Skin of body (tissue), 2 donors: ENCODE results near the gene TULP4. TPM values are rescaled to one million over a fixed set of nuclear protein-coding genes. Genes with fewer than 3 reads are reported as not detected.

Experiments
- DNase-seq: peaks from one replicate; lab custom pipeline; 2025; lab: John Stamatoyannopoulos, UW
- total RNA-seq: library from RNA; depleted of rRNA; stranded (reverse); fragments of >200 nt; gene quantifications from one replicate; pipeline ENCODE4 v1.2.3, GENCODE V29; 2014

Gene TULP4
- total RNA-seq, 1 donor from 2014 or later = 135 TPM

DNA sequence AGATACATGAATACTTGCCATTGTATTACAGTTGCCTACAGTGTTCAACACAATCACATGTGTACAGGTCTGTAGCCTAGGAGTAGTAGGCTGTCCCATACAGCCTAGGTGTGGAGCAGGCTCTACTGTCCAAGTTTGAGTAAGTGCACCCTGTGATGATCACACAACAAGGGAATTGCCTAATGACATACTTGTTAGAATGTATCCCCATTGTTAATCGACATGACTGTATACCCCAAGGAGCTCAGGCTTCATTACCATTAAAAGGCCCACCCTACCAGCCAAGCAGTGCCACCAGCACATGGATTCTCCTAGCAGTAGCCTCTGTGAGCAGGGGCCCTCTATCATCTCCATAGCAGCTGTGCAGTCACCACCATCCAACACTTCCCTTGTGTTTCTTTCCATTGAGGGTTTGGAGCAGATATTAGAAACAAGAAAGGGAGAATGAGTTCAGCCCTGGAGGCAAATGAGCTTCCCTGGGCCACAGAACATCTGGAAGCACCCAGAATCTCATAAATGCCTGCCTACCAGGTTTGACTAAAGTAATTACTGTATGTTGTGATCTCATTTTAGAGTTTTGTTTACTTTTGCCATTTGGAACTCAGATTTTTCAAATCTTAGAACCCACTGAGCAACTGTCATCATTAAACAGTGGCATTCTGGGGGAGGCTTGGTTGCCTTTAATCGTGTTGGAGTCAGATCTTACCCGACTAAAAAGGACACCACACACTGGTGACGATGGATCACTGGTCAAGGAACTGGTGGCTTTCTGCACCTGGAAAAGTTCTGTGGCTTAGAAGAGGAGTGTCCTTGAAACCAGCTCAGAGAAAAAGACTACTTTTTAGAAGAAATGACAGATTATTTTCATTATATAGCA is 104.9 kb downstream of the TULP4 start:
- no peak for DNase-seq

DNA sequence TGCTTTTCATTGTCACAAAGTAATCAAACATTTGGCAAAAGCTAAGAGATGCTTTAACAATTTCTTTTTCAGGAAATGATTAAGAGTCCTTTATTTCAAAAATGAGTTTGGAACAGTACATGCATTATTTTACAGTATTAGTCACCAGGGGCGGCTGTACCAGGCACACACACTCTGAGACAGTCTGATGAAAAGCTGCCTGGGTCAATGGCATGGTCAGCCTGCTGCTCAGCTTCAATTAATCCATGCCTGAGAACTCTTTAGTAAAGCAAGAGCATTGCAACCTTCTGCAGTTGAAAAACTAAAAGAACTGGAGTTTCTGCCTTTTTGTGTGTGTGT is 105.5 kb downstream of the TULP4 start:
- no peak for DNase-seq

DNA sequence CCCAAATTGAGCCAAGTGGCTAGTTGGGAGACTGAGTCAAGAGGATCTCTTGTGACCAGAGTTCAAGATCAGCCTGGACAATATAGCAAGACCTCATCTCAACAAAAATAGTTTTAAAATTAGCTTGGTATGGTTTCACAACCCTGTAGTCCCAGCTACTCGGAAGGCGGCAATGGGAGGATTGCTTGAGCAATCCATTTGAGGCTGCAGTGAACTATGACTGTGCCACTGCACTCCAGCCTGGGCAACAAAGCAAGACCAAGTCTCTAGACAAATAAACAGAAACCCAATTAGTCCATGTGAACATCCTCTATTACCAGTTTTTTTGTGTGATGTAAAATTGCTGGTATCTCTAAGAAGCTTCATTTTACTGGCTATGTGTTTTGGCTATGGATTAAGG is 106.2 kb downstream of the TULP4 start:
- no peak for DNase-seq

GRCh38 chr6:158419339-158419909 is 107.2 kb downstream of the TULP4 start:
- DNase-seq = no peak

DNA sequence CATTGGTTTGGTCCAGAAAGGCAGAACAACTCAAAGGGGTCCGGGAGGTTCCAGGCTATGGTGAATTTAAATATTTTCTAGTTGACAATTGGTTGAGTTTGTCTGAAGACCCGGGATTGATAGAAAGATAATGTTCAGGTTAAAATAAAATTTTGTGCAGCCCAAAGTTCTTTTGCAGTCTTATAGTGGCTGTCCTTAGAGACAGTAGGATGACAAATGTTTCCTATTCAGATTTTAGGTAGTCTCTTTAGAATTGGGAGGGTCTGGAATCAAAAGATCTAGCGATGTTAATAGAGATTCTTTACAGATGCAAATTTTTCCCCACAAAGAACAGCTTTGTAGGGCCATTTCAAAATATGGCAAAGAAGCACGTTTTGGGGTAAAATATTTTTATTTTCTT is 109.1 kb downstream of the TULP4 start:
- no peak for DNase-seq

DNA sequence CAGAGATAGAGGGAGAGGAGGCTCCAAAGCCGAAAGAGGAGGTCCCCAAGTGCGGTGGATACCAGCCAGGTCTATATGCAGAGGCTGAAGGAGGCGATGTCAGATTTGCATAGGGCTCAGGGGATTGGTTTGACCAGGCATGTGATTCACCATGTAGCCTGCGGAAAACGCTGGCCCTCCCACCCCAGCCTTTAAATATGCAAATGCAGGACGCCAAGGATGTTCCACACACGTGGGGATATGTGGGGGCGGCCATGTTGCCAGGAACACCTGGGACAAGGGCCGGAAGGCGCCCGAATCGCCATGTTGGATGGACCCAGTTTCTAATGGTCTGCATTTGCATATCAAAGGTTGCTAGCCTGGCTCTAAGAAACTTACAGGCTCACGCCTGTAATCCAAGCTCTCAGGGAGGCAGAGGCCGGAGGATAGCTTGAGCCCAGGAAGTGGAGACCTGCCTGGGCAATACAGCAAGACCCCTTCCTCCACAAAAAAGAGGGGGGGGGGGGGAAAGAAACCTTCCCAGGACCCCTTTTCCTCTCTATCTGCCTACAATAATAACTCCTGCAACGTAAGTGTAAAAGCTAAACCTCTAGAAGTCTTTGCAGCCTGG is 110.5 kb downstream of the TULP4 start:
- no peak for DNase-seq

GRCh38 chr6:158431036-158431435 is 118.8 kb downstream of the TULP4 start:
- DNase-seq = no peak

- no peak for DNase-seq
Observed at GRCh38 chr6:158431560-158431959, 119.3 kb downstream of the TULP4 start.

GRCh38 chr6:158437571-158437970 is 125.3 kb downstream of the TULP4 start:
- DNase-seq = no peak

DNA sequence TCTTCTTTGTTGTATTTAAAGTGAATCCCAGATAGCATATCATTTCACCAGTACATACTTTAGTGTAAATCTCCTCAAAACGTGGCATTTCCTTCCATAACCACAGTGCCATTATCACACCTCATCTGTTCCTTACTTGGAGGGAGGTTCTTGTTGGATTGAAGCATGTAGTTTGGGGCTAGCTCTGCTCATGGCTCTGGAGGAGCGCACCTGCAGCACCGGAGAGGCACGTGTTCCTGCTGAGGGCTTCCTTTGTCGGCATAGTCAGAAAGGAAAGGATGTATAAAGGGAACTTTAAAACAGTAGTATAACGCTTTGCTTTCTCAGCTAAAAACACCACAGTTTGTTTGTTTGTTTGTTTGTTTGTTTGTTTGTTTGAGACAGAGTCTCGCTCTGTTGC is 126.0 kb downstream of the TULP4 start:
- no peak for DNase-seq

- DNase-seq = no peak
Observed at GRCh38 chr6:158439255-158439654, 127.0 kb downstream of the TULP4 start.

GRCh38 chr6:158441716-158442215 is 129.5 kb downstream of the TULP4 start:
- DNase-seq = peak; percentile 23

DNA sequence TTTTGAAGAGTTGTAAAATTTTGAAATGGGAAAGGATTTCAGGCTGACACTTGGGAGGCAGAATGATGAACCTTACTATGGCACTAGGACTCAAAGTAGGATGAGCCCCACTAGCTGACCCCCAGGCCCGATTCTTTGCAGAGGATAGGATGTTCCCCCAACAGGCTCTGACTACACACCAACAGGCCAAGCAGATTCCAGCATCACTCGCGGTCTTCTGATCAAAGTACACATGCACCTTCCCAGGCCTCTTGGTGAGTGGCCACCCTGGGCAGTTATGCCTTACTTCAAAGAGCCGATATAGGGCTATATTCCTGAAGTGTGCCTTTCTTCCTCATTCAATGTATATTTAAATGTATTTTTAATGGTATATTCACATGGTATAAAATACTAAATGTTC is 130.0 kb downstream of the TULP4 start:
- no peak for DNase-seq

DNA sequence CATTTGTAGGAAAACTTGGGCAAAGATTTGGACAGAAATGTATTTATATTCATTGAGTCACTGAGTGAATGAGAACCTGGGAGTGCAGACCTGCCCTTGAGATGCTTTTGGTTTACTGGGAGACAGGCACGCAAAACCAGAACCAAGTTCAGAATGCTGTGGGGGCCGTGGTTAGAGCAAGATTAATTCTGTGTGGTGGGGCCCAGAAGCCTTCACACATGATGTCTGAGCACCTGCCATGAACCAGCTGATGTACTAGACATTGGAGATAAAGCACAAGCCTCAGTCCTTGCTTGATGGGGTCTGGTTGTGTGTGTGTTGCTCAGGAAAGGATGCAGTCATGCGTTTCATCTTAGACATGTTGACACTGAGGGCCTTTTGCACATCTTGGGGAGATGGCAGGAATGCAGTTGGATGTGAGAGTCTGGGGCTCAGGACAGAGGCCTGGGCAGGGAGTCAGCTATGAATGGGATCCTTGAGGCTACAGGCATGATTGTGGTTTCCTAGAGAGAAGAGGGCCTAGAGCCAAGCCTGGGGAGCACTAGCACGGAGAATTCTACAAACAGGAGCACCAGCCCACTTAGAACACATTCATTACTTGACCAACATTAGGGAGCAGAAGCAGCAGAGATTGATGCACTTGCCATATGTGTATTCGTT is 133.3 kb downstream of the TULP4 start:
- no peak for DNase-seq

GRCh38 chr6:158448856-158449255 is 136.6 kb downstream of the TULP4 start:
- DNase-seq = no peak

DNA sequence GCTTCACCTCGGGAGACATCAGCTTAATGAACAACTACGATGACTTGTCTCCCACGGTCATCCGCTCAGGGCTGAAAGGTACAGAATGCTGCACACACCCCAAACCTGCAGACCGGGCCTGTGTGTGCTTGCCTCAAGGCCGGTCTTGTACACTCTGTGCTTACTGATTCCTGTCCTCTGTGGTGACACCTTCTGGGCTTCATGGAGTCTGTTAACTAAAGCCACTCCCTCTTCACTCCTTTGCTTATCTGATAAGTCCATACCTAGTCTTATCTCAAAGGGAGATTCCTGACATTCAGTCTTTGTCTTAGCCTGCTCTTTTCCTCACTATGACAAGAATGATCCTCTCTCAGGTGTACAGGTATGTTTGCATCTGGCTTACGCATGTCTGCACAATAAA is 139.9 kb downstream of the TULP4 start:
- DNase-seq = no peak

DNA sequence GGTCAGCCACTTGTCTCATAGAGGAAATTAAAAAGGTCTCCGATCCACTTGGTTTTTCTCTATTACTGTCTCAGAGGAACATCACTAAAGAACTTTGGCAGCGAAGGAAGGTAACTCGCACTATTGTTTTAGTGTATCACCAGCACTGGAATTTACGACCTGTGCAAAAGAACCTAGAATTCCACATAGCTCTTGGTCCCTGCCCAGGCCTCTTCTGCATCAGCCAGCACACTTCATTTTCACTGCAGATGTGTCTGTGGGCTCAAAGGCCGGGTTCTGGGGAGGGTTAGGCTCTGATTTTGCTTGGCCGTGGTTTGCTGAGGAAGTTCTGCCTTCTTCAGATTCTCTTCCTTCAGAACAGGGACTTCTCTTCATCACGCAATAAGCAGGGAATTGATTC is 144.9 kb downstream of the TULP4 start:
- no peak for DNase-seq

GRCh38 chr6:158457616-158458278 is 145.5 kb downstream of the TULP4 start:
- DNase-seq = no peak

DNA sequence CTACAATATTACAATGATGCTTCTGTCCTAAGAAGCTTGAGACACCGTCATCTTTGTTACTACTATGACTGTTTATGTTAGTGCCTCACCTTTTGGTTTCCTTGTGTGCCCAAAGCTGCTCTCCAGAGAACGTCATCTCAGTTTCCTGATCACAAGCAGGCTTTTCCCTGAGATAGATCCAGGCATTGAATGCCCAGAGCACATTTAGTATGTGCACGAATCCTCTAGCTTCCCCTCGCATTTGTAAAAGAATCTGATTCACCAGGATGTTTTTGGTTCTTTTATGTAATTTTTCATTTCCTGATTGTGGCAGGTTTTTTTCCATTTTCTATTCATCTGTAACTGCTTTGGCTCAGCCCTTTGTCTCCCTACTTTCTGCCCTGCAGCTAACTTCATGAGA is 147.5 kb downstream of the TULP4 start:
- DNase-seq = no peak

GRCh38 chr6:158460602-158461169 is 148.4 kb downstream of the TULP4 start:
- peak; percentile 22 for DNase-seq

- no peak for DNase-seq
Observed at GRCh38 chr6:158461954-158462353, 149.7 kb downstream of the TULP4 start.
